SJSA1 (cell line): ENCODE results near the gene DYTN. TPM values are rescaled to one million over a fixed set of nuclear protein-coding genes. Genes with fewer than 3 reads are reported as not detected.

Experiments used
- DNase-seq, 2 experiments: peaks; one replicate each; pipeline ENCODE4 v3.0.0-alpha.2; 2015 to 2020; ENCODE audit warnings: low spot score in 2 of 2, low read depth in 1 of 2
- H3K27ac ChIP-seq: fragments of 250-450 bp; sonication (Bioruptor Pico); 2 replicates; pipeline ENCODE4 v1.5.1; 2020; ENCODE audit warnings: mild to moderate bottlenecking, moderate library complexity
- H3K27me3 ChIP-seq: fragments of 250-450 bp; sonication (Bioruptor Pico); replicated peaks from 2 replicates; pipeline ENCODE4 v1.5.1; 2020; ENCODE audit warnings: mild to moderate bottlenecking, moderate library complexity
- H3K36me3 ChIP-seq: fragments of 250-450 bp; sonication (Bioruptor Pico); 2 replicates; pipeline ENCODE4 v1.5.1; 2020; ENCODE audit warnings: mild to moderate bottlenecking
- H3K4me1 ChIP-seq: fragments of 250-450 bp; sonication (Bioruptor Pico); replicated peaks from 2 replicates; pipeline ENCODE4 v1.6.1; 2021; ENCODE audit warnings: mild to moderate bottlenecking
- H3K4me3 ChIP-seq: fragments of 250-450 bp; sonication (Bioruptor Pico); 2 replicates; pipeline ENCODE4 v1.5.1; 2020; ENCODE audit warnings: mild to moderate bottlenecking
- H3K9me3 ChIP-seq: fragments of 250-450 bp; sonication (Bioruptor Pico); replicated peaks from 2 replicates; pipeline ENCODE4 v1.5.1; 2020; ENCODE audit warnings: mild to moderate bottlenecking
- total RNA-seq: library from RNA; depleted of rRNA; stranded (reverse); fragments of >200 nt; shearing (Covaris generic); gene quantifications from 2 replicates; pipeline ENCODE4 v1.2.3, GENCODE V29; 2014; rRNA removed

DYTN gene
- total RNA-seq, 1 experiment from 2014 or later, result not detected

DNA sequence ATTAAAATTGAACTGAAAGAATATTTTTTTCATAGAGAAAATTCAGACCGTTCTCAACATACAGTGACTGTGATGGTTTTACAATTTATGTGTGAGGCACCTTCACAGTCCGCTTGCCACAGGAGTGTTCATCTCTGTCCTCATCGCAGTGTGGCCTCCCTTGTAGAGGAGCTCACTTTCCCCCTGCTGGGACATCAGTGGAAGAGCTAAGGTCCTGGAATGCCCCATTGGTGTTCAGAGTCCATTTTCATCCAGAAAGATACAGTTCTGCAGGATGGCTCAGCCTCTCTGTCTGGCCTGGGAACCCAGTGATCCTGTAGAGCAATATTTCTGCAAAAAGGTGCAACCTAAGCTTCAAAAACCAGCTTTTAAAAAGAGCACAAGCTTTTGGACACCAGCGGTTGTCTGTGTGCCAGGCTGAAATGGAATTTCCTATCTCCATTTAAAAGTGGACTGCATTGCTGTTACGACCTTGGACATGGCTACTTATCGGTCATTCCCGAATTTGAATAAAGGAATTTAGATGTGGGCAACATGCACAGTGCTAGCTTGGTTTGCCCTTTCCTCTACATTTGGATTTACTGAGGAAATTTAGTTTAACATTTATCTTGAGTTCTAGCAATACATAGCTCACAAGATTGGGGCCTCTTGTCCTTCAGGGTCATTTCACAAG lies 102.6 kb downstream of the DYTN start:
- Histone ChIP-seq H3K27ac (peak overlapping the region; percentile 53), H3K4me1 (peaks cover 25% of the 10 kb centered on the region), H3K36me3 (no peaks in the 10 kb centered on the region), H3K4me3 (no peak overlapping the region), H3K9me3 (no peaks in the 10 kb centered on the region), H3K27me3 (no peaks in the 10 kb centered on the region)
- no peak for DNase-seq

DNA sequence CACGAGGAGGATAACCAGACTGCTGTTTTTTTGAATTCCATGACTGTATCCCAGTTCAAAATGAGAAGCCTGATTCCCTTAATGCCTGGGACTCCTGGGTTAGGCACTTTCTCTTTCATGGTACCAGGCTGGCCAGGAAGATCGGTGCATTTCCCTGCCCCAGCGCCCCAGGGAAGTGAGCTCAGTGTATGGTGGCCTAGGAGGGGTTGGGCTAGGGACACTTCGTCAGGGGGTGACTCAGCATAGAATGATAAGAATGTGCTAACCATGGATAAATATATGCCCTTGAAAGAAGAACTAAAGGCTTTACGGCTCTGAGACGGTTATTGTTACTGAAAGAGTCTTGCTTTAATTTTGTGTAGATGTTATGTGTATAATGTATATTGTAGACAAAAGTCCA lies 103.4 kb downstream of the DYTN start:
- no peak overlapping the region for H3K4me3 ChIP-seq
- peaks cover 25% of the 10 kb centered on the region for H3K4me1 ChIP-seq
- peak; percentile 50 to 66 for DNase-seq
- no peaks in the 10 kb centered on the region for H3K36me3 ChIP-seq
- H3K27me3 ChIP-seq, result 0 out of 2 replicates have a peak, but pooled peaks cover 3% of the 10 kb centered on the region
- H3K9me3 ChIP-seq, result no peaks in the 10 kb centered on the region
- H3K27ac ChIP-seq, result peak overlapping the region; percentile 53

DNA sequence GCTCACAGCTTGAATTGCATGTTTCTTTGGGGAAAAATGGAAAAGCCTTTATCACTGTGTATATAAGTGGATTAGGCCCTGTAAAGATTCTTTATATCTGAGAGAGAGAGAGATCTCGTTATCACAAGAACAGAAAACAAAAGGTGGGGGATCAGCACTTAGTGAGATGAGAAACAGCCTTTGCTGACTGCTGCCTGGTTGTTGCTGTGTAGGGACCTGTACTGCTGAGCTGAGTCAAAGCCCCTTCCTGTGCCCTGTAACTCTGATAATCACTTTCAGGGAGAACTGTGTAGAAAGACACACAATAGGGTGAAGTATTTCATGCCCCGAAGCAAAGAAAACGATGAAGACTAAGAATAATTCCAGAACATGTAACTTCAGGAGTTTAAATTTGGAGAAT lies 106.5 kb downstream of the DYTN start:
- Histone ChIP-seq H3K36me3 (no peaks in the 10 kb centered on the region), H3K27ac (no peak overlapping the region)
- DNase-seq, result no peak

DNA sequence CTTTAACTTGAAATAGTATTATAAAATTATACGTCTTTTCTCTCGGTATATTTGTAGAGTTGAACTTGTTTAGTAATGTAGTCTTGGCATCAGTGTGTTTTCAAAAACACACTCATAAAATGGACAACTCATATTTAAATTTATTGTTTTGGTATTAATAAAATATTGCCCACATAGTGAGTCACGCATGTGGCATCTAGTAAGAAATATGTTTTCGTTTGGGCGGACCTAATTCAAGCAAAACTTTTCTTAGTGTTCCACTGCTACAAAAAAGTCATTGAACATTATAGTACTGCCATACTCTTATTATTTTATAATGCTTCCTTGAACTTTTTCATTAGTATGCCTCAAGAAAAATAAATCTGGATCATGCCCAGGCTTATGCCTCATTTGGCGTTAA lies 107.0 kb downstream of the DYTN start:
- H3K4me1 ChIP-seq, result peaks cover 16% of the 10 kb centered on the region
- H3K27ac ChIP-seq, result no peak overlapping the region
- peaks cover 16% of the 10 kb centered on the region for H3K27me3 ChIP-seq
- H3K4me3 ChIP-seq, result no peak overlapping the region
- H3K9me3 ChIP-seq, result no peaks in the 10 kb centered on the region
- DNase-seq, result no peak
- no peaks in the 10 kb centered on the region for H3K36me3 ChIP-seq

More for the DNA sequence above, 106.5 kb downstream of the DYTN start:
- Histone ChIP-seq H3K4me1 (peaks cover 22% of the 10 kb centered on the region), H3K4me3 (no peak overlapping the region), H3K27me3 (peaks cover 16% of the 10 kb centered on the region), H3K9me3 (no peaks in the 10 kb centered on the region)

DNA sequence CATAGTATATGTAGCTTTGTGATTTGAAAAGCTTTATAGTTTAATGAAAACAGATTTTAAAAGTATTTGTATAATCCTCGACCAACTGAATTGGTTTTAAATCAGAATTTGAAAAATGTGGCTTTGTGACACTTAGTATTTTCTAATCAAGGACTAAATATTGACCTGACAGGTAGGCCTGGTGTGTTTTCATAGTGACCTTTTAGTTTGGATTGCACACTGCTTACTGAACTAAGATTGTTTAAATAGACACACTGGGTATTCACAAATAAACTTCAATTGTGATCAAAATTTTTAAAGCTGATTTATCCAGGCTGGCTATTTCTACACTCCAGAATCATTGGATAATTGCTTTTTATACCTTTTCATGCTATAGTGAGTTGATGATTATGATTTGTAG lies 107.7 kb downstream of the DYTN start:
- Histone ChIP-seq H3K4me3 (no peak overlapping the region), H3K27me3 (peaks cover 16% of the 10 kb centered on the region), H3K4me1 (peaks cover 9% of the 10 kb centered on the region), H3K36me3 (no peaks in the 10 kb centered on the region), H3K27ac (no peak overlapping the region), H3K9me3 (no peaks in the 10 kb centered on the region; the same call in 1 of the 2 replicates)
- no peak for DNase-seq

DNA sequence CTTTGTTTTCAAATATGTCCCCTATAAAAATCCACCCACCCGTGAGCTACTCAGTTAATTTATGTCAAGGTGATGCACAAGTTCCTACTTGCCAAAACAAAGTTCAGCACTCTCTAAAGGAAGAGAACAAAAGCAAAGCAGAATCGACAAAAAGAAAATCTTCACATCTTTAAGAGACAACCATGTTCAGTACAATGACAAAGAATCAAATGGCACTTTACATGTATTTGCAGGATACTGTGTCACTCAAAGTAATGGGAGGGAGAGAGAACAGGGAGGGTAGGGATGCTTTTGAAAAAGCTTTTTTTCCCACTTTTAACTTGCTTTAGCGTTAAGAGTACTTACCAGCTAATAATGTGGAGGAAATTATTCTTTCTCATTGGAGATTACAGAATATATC lies 115.0 kb downstream of the DYTN start:
- Histone ChIP-seq H3K4me1 (no peaks in the 10 kb centered on the region), H3K36me3 (no peaks in the 10 kb centered on the region), H3K27me3 (peaks cover 12% of the 10 kb centered on the region; the same call in 1 of the 2 replicates), H3K9me3 (no peaks in the 10 kb centered on the region; the same call in 1 of the 2 replicates), H3K27ac (no peak overlapping the region), H3K4me3 (no peak overlapping the region)
- no peak for DNase-seq

Other genes starting within 250 kb of the DYTN start
- gene FAM237A, start 75.9 kb downstream of the DYTN start, total RNA-seq, result not detected in 2 replicates
- 0.42 and 1.8 TPM in 2 replicates for gene MDH1B, start 46.9 kb upstream of the DYTN start, total RNA-seq
- 36.5 and 41.4 TPM in 2 replicates for gene FASTKD2, start 47.2 kb upstream of the DYTN start, total RNA-seq
- gene CPO, start 221.1 kb upstream of the DYTN start, total RNA-seq, result not detected in 2 replicates